Neuronal stem cell (in vitro differentiated cells): ENCODE measurements around the gene VOPP1.

ENCODE experiments used
- DNase-seq: peaks from one replicate; pipeline ENCODE4 v3.0.0-alpha.2; 2013; ENCODE audit warnings: low spot score
- H2AFZ ChIP-seq: one replicate; pipeline ENCODE4 v1.6.1; 2013; ENCODE audit warnings: mild to moderate bottlenecking, low read length, inconsistent platforms
- H2AK5ac ChIP-seq: 2 replicates; pipeline ENCODE4 v1.6.1; 2013; ENCODE audit warnings: low read depth, mild to moderate bottlenecking, inconsistent platforms, low read length, moderate library complexity, mixed read lengths
- H2BK120ac ChIP-seq: 2 replicates; pipeline ENCODE4 v1.6.1; 2013; ENCODE audit warnings: low read depth, mild to moderate bottlenecking, inconsistent platforms, low read length, moderate library complexity, mixed read lengths
- H2BK12ac ChIP-seq: one replicate; pipeline ENCODE4 v1.6.1; 2013; ENCODE audit warnings: low read length, inconsistent platforms
- H2BK15ac ChIP-seq: 2 replicates; pipeline ENCODE4 v1.6.1; 2013; ENCODE audit warnings: mild to moderate bottlenecking, low read length, inconsistent platforms, mixed read lengths
- H2BK5ac ChIP-seq: one replicate; pipeline ENCODE4 v1.6.1; 2013; ENCODE audit warnings: inconsistent platforms, mild to moderate bottlenecking, low read length, moderate library complexity
- H3K14ac ChIP-seq: one replicate; pipeline ENCODE4 v1.6.1; 2013; ENCODE audit warnings: low read length, inconsistent platforms
- H3K18ac ChIP-seq: 2 replicates; pipeline ENCODE4 v1.6.1; 2013; ENCODE audit warnings: low read length, inconsistent platforms
- H3K23ac ChIP-seq: 2 replicates; pipeline ENCODE4 v1.6.1; 2013; ENCODE audit warnings: low read depth, mild to moderate bottlenecking, mixed read lengths, low read length, inconsistent platforms; ENCODE audit not compliant: poor library complexity
- H3K27ac ChIP-seq: replicated peaks from 3 replicates; pipeline ENCODE4 v1.5.1; 2013; ENCODE audit warnings: low read length, inconsistent platforms
- H3K27me3 ChIP-seq, 3 experiments: 2 replicates each; pipeline ENCODE4 v1.6.1; 2013; ENCODE audit warnings: low read length in 3 of 3, mild to moderate bottlenecking in 2 of 3, inconsistent platforms in 1 of 3, low read depth in 1 of 3, mixed read lengths in 1 of 3, moderate library complexity in 1 of 3; ENCODE audit not compliant: control insufficient read depth in 3 of 3, insufficient read depth in 3 of 3
- H3K36me3 ChIP-seq, 2 donors: replicated peaks in 1 of 2; 2 replicates each; pipeline ENCODE4 v1.6.1; 2013; ENCODE audit warnings: low read length in 2 of 2; ENCODE audit not compliant: control insufficient read depth in 2 of 2, insufficient read depth in 2 of 2
- H3K4ac ChIP-seq: 2 replicates; pipeline ENCODE4 v1.6.1; 2013; ENCODE audit warnings: inconsistent platforms, mild to moderate bottlenecking, low read length, moderate library complexity
- H3K4me1 ChIP-seq, 2 donors: 1 replicate in 1 of 2; 2 replicates in 1 of 2; pipeline ENCODE4 v1.6.1; 2013; ENCODE audit warnings: low read length in 2 of 2, low read depth in 1 of 2; ENCODE audit not compliant: control insufficient read depth in 2 of 2, insufficient read depth in 1 of 2
- H3K4me2 ChIP-seq: one replicate; pipeline ENCODE4 v1.6.1; 2013; ENCODE audit warnings: mild to moderate bottlenecking, low read length, inconsistent platforms; ENCODE audit not compliant: insufficient read depth, poor library complexity, severe bottlenecking
- H3K4me3 ChIP-seq, 2 donors: 2 replicates each; pipeline ENCODE4 v1.5.1; 2013; ENCODE audit warnings: low read length in 2 of 2, mild to moderate bottlenecking in 2 of 2, inconsistent platforms in 1 of 2, moderate library complexity in 1 of 2
- H3K79me1 ChIP-seq: one replicate; pipeline ENCODE4 v1.6.1; 2013; ENCODE audit warnings: low read depth, mild to moderate bottlenecking, inconsistent platforms, low read length, moderate library complexity
- H3K9ac ChIP-seq: one replicate; pipeline ENCODE4 v1.6.1; 2013; ENCODE audit warnings: mild to moderate bottlenecking, low read depth, low read length, inconsistent platforms; ENCODE audit not compliant: poor library complexity
- H3K9me3 ChIP-seq, 2 donors: replicated peaks in 1 of 2; 2 replicates each; pipeline versions ENCODE3 to v1.6.1; 2013; ENCODE audit warnings: low read length in 2 of 2, mild to moderate bottlenecking in 2 of 2, inconsistent platforms in 1 of 2, low read depth in 1 of 2, mixed read lengths in 1 of 2, moderate library complexity in 1 of 2; ENCODE audit not compliant: control insufficient read depth in 2 of 2, insufficient read depth in 1 of 2
- H4K8ac ChIP-seq: one replicate; pipeline ENCODE4 v1.6.1; 2013; ENCODE audit warnings: low read depth, mild to moderate bottlenecking, inconsistent platforms, low read length, moderate library complexity
- H4K91ac ChIP-seq: one replicate; pipeline ENCODE4 v1.6.1; 2013; ENCODE audit warnings: low read length, low read depth, mild to moderate bottlenecking, inconsistent platforms; ENCODE audit not compliant: poor library complexity
- WGBS, 2 donors: extraction: QIAGEN DNeasy Blood & Tissue Kit; methylation state at CpG; one replicate each; pipeline ENCODE4 v1.1.7; 2013; ENCODE audit warnings: missing lambda C conversion rate in 2 of 2, mixed read lengths in 1 of 2; ENCODE audit not compliant: insufficient read length in 2 of 2, insufficient replicate concordance in 1 of 2; ENCODE audit errors: extremely low coverage in 2 of 2; 5-methylcytosine and 5-hydroxymethylcytosine counted together

The VOPP1 gene

GRCh38 chr7:55465691-55466090 lies 106.6 kb downstream of the VOPP1 start:
- whole genome bisulfite sequencing, 2 donors: no CpG with 5 or more reads among the region's 2 CpGs
- Histone ChIP-seq H3K9me3 (peaks cover 23 to 36% of the 10 kb centered on the region in 2 donors), H2BK120ac (no peak overlapping the region)

GRCh38 chr7:55464422-55464821 lies 107.9 kb downstream of the VOPP1 start:
- Histone ChIP-seq H3K4ac (no peak overlapping the region), H2AFZ (no peak overlapping the region), H2BK5ac (no peak overlapping the region), H3K9ac (no peak overlapping the region), H3K9me3 (peaks cover 23 to 36% of the 10 kb centered on the region in 2 donors), H3K18ac (no peak overlapping the region), H2AK5ac (no peak overlapping the region), H2BK120ac (no peak overlapping the region), H3K27me3 (no peaks in the 10 kb centered on the region), H4K91ac (no peak overlapping the region), H2BK12ac (no peak overlapping the region), H3K23ac (no peak overlapping the region), H3K27ac (no peak overlapping the region), H3K4me3 (peak overlapping the region in 1 of 2 donors; percentile 13), H3K14ac (no peak overlapping the region), H2BK15ac (no peak overlapping the region), H3K36me3 (peaks cover 18 to 39% of the 10 kb centered on the region in 2 donors), H4K8ac (no peak overlapping the region), H3K4me2 (no peak overlapping the region), H3K79me1 (no peaks in the 10 kb centered on the region), H3K4me1 (no peaks in the 10 kb centered on the region)
- WGBS, 2 donors: no CpG with 5 or more reads among the region's 2 CpGs
- no peak for DNase-seq

More at GRCh38 chr7:55465691-55466090, 106.6 kb downstream of the VOPP1 start:
- Histone ChIP-seq H3K27me3 (no peaks in the 10 kb centered on the region), H3K14ac (no peak overlapping the region), H3K4me3 (no peak overlapping the region), H2BK5ac (no peak overlapping the region), H3K27ac (no peak overlapping the region), H3K9ac (no peak overlapping the region), H2BK15ac (no peak overlapping the region), H3K36me3 (peaks cover 18 to 44% of the 10 kb centered on the region in 2 donors), H3K79me1 (no peaks in the 10 kb centered on the region), H3K4ac (no peak overlapping the region), H3K23ac (no peak overlapping the region), H2BK12ac (no peak overlapping the region), H3K4me1 (peaks cover 3% of the 10 kb centered on the region in 2 donors), H3K4me2 (no peak overlapping the region), H2AFZ (no peak overlapping the region), H4K91ac (no peak overlapping the region), H4K8ac (no peak overlapping the region), H3K18ac (no peak overlapping the region), H2AK5ac (no peak overlapping the region)
- no peak for DNase-seq

- Histone ChIP-seq H3K79me1 (no peaks in the 10 kb centered on the region), H2BK12ac (no peak overlapping the region), H3K4me1 (no peaks in the 10 kb centered on the region), H2AK5ac (no peak overlapping the region), H3K4ac (no peak overlapping the region), H2BK5ac (no peak overlapping the region), H2AFZ (no peak overlapping the region), H3K14ac (no peak overlapping the region), H3K27ac (no peak overlapping the region), H3K27me3 (no peaks in the 10 kb centered on the region), H3K4me3 (no peak overlapping the region), H3K4me2 (no peak overlapping the region), H3K18ac (no peak overlapping the region), H3K23ac (no peak overlapping the region), H3K9ac (no peak overlapping the region), H3K36me3 (peaks cover 18 to 35% of the 10 kb centered on the region in 2 donors), H3K9me3 (peaks cover 23 to 41% of the 10 kb centered on the region in 2 donors), H2BK15ac (no peak overlapping the region), H4K91ac (no peak overlapping the region), H4K8ac (no peak overlapping the region), H2BK120ac (no peak overlapping the region)
- no peak for DNase-seq
- no CpG with 5 or more reads among the region's 4 CpGs for WGBS, 2 donors
Measured at GRCh38 chr7:55463686-55464262, 108.5 kb downstream of the VOPP1 start.

GRCh38 chr7:55458351-55458750 lies 114.0 kb downstream of the VOPP1 start:
- peaks cover under 1 to 21% of the 10 kb centered on the region in 2 donors for H3K9me3 ChIP-seq
- DNase-seq: no peak
- no peak overlapping the region for H2AK5ac ChIP-seq
- no peaks in the 10 kb centered on the region for H3K36me3 ChIP-seq
- H3K4me1 ChIP-seq: no peaks in the 10 kb centered on the region
- no peak overlapping the region for H3K4ac ChIP-seq
- H2BK12ac ChIP-seq: no peak overlapping the region
- H3K23ac ChIP-seq: no peak overlapping the region
- H3K27ac ChIP-seq: no peak overlapping the region
- no peak overlapping the region for H2BK120ac ChIP-seq
- no peak overlapping the region for H4K8ac ChIP-seq
- H3K4me2 ChIP-seq: no peak overlapping the region
- no peak overlapping the region for H2BK15ac ChIP-seq
- H3K4me3 ChIP-seq: no peak overlapping the region
- no peaks in the 10 kb centered on the region for H3K27me3 ChIP-seq
- H3K9ac ChIP-seq: no peak overlapping the region
- H2BK5ac ChIP-seq: no peak overlapping the region
- no peak overlapping the region for H3K18ac ChIP-seq
- no peaks in the 10 kb centered on the region for H3K79me1 ChIP-seq
- H3K14ac ChIP-seq: no peak overlapping the region
- H4K91ac ChIP-seq: no peak overlapping the region
- WGBS, 2 donors: no CpG with 5 or more reads among the region's 1 CpG
- no peak overlapping the region for H2AFZ ChIP-seq
